SK-N-SH (cell line): Measurements from ENCODE around the gene GDF3. TPM values are rescaled to one million over a fixed set of nuclear protein-coding genes. Genes with fewer than 3 reads are reported as not detected.
"Not testable (repeated sequence)": the region's sequence is repeated elsewhere in the genome, so short reads cannot be mapped to it uniquely, and the experiment has no call there.

Source experiments
- CTCF ChIA-PET: fragments of 300-600, 350-600 bp; formaldehyde crosslinking; extraction: SDS; loops from one replicate; lab custom pipeline; 2021; lab: Yijun Ruan, JAX
- POLR2A ChIA-PET: fragments of 350-600 bp; sonication (Branson Sonifier 250); formaldehyde crosslinking; extraction: SDS; loops from one replicate; lab custom pipeline; 2020; ENCODE audit warnings: antibody characterized with exemption, inconsistent platforms; lab: Yijun Ruan, JAX
- DNase-seq: peaks from one replicate; pipeline ENCODE4 v3.0.0; 2012
- H2AFZ ChIP-seq: fragments of 200-600 bp; sonication (generic); 2 replicates; pipeline ENCODE4 v1.8.1; 2016; ENCODE audit warnings: antibody characterized with exemption, mild to moderate bottlenecking, low read depth
- H3F3A ChIP-seq: fragments of 200-600 bp; sonication (generic); replicated peaks from 2 replicates; pipeline ENCODE3; 2016; ENCODE audit warnings: antibody characterized with exemption, mild to moderate bottlenecking; ENCODE audit not compliant: insufficient read depth
- H3K27ac ChIP-seq, 2 experiments: fragments of 200-500 bp in 1 of 2; fragments of 200-600 bp in 1 of 2; sonication (Bioruptor generic) in 1 of 2; sonication (generic), shearing (Covaris generic) in 1 of 2; 2 replicates each; pipeline versions ENCODE4 v1.5.1 to v1.6.1; 2014 to 2016; ENCODE audit warnings: low read depth in 2 of 2, inconsistent platforms in 1 of 2, low read length in 1 of 2, mild to moderate bottlenecking in 1 of 2, mixed read lengths in 1 of 2
- H3K27me3 ChIP-seq: fragments of 200-600 bp; sonication (generic), shearing (Covaris generic); 2 replicates; pipeline ENCODE4 v1.6.1; 2016; ENCODE audit warnings: mixed run types; ENCODE audit not compliant: insufficient read depth
- H3K36me3 ChIP-seq, 2 experiments: fragments of 200-500 bp in 1 of 2; fragments of 200-600 bp in 1 of 2; sonication (Bioruptor generic) in 1 of 2; sonication (generic) in 1 of 2; replicated peaks in 1 of 2; 2 replicates each; pipeline versions ENCODE3 to v1.5.1; 2014 to 2016; ENCODE audit warnings: low read length in 1 of 2, mild to moderate bottlenecking in 1 of 2; ENCODE audit not compliant: insufficient read depth in 2 of 2, control insufficient read depth in 1 of 2
- H3K4me1 ChIP-seq, 2 experiments: fragments of 200-500 bp in 1 of 2; fragments of 200-600 bp in 1 of 2; sonication (Bioruptor generic) in 1 of 2; sonication (generic), shearing (Covaris generic) in 1 of 2; 2 replicates each; pipeline versions ENCODE4 v1.5.1 to v1.6.1; 2014 to 2016; ENCODE audit warnings: low read depth in 1 of 2, low read length in 1 of 2, mixed run types in 1 of 2; ENCODE audit not compliant: insufficient read depth in 2 of 2, control insufficient read depth in 1 of 2
- H3K4me2 ChIP-seq: fragments of 200-600 bp; sonication (generic), shearing (Covaris generic); 2 replicates; pipeline ENCODE4 v1.6.1; 2017; ENCODE audit warnings: mixed run types
- H3K4me3 ChIP-seq, 2 experiments: fragments of 200-500 bp in 1 of 2; fragments of 200-600 bp in 1 of 2; sonication (Bioruptor generic) in 1 of 2; sonication (generic), shearing (Covaris generic) in 1 of 2; 2 replicates each; pipeline versions ENCODE4 v1.5.1 to v1.8.1; 2014 to 2016; ENCODE audit warnings: low read depth in 2 of 2, inconsistent platforms in 1 of 2, low read length in 1 of 2, mild to moderate bottlenecking in 1 of 2, mixed read lengths in 1 of 2, moderate library complexity in 1 of 2
- H3K79me2 ChIP-seq: fragments of 200-600 bp; sonication (generic); 2 replicates; pipeline ENCODE4 v1.8.1; 2017; ENCODE audit warnings: mild to moderate bottlenecking; ENCODE audit not compliant: insufficient read depth
- H3K9ac ChIP-seq: fragments of 200-600 bp; sonication (generic); 2 replicates; pipeline ENCODE4 v1.6.1; 2017; ENCODE audit warnings: mixed run types
- H3K9me2 ChIP-seq: fragments of 200-600 bp; sonication (generic); 2 replicates; pipeline ENCODE4 v1.6.1; 2017; ENCODE audit warnings: mixed run types
- H3K9me3 ChIP-seq: fragments of 200-600 bp; sonication (generic); 2 replicates; pipeline ENCODE4 v1.6.1; 2017; ENCODE audit warnings: mixed run types, mild to moderate bottlenecking, moderate library complexity
- H4K20me1 ChIP-seq: fragments of 200-600 bp; sonication (generic); 2 replicates; pipeline ENCODE4 v1.6.1; 2017; ENCODE audit warnings: mild to moderate bottlenecking, mixed run types; ENCODE audit not compliant: insufficient read depth
- EZH2phosphoT487 ChIP-seq: fragments of 200-600 bp; sonication (generic); IDR thresholded peaks from 2 replicates; pipeline ENCODE4 v1.6.1; 2017; ENCODE audit warnings: low read depth, mixed run types, mild to moderate bottlenecking, antibody characterized with exemption, moderate library complexity, borderline replicate concordance
- FOSL2 ChIP-seq: IDR thresholded peaks from 2 replicates; pipeline ENCODE4 v1.4.0; 2012; ENCODE audit warnings: low read depth, mild to moderate bottlenecking, moderate library complexity, borderline replicate concordance
- FOXJ3 ChIP-seq: sonication (generic); formaldehyde crosslinking; IDR thresholded peaks from 2 replicates; pipeline ENCODE4 v1.5.1; 2020; ENCODE audit warnings: mild to moderate bottlenecking, missing genetic modification reagents
- GABPA ChIP-seq: IDR thresholded peaks from 2 replicates; pipeline ENCODE4 v1.4.0; 2012; ENCODE audit warnings: low read depth, mild to moderate bottlenecking
- GATA2 ChIP-seq: sonication (generic); formaldehyde crosslinking; IDR thresholded peaks from 2 replicates; pipeline ENCODE4 v1.5.0; 2020; ENCODE audit warnings: mild to moderate bottlenecking, missing genetic modification reagents
- JUND ChIP-seq: IDR thresholded peaks from 2 replicates; pipeline ENCODE4 v1.4.0; 2012
- MXI1 ChIP-seq: IDR thresholded peaks from 2 replicates; pipeline ENCODE4 v1.6.1; 2012; ENCODE audit warnings: mild to moderate bottlenecking, low read depth, low read length, improper control_type of control experiment
- NRF1 ChIP-seq: IDR thresholded peaks from 2 replicates; pipeline ENCODE4 v1.6.1; 2012; ENCODE audit warnings: low read depth, mild to moderate bottlenecking, low read length
- POLR2AphosphoS5 ChIP-seq: IDR thresholded peaks from 2 replicates; pipeline ENCODE4 v1.6.1; 2012; ENCODE audit warnings: low read depth, low read length
- RCOR1 ChIP-seq: fragments of 150-350 bp; IDR thresholded peaks from 2 replicates; pipeline ENCODE4 v1.6.1; 2017; ENCODE audit warnings: antibody characterized with exemption, low read length
- RXRA ChIP-seq: IDR thresholded peaks from 2 replicates; pipeline ENCODE4 v1.4.0; 2012; ENCODE audit warnings: low read depth, mild to moderate bottlenecking, borderline replicate concordance
- WGBS: methylation state at CpG from one replicate; pipeline ENCODE4 v1.1.6; 2017; ENCODE audit warnings: low lambda C conversion rate; 5-methylcytosine and 5-hydroxymethylcytosine counted together
- polyA plus RNA-seq, 3 experiments: library from polyadenylated mRNA; depleted of rRNA; stranded (reverse); fragments of >200 nt; gene quantifications; 2 replicates each; pipeline ENCODE4 v1.2.3, GENCODE V29; 2012
- TF ChIP-seq, protein P1 (sequence below): IDR thresholded peaks from 2 replicates; pipeline ENCODE4 v1.4.0; 2012; ENCODE audit warnings: low read depth
- TF ChIP-seq, protein P2 (sequence below): fragments of 150-350 bp; IDR thresholded peaks from 2 replicates; pipeline ENCODE4 v1.6.1; 2016; ENCODE audit warnings: mild to moderate bottlenecking, low read depth, low read length
- TF ChIP-seq, protein P3 (sequence below): fragments of 200-600 bp; sonication (generic); IDR thresholded peaks from 2 replicates; pipeline ENCODE4 v1.6.1; 2017; ENCODE audit warnings: antibody characterized with exemption, mild to moderate bottlenecking, moderate library complexity
- TF ChIP-seq, protein P4 (sequence below): IDR thresholded peaks from 2 replicates; pipeline ENCODE4 v1.4.0; 2012; ENCODE audit warnings: low read depth, borderline replicate concordance
- TF ChIP-seq, protein P5 (sequence below): IDR thresholded peaks from 2 replicates; pipeline ENCODE4 v1.4.0; 2012; ENCODE audit warnings: low read depth, borderline replicate concordance

GDF3 gene
- polyA plus RNA-seq, 1 of the 3 experiments (the other 2 are of a cell fraction) = not detected

DNA sequence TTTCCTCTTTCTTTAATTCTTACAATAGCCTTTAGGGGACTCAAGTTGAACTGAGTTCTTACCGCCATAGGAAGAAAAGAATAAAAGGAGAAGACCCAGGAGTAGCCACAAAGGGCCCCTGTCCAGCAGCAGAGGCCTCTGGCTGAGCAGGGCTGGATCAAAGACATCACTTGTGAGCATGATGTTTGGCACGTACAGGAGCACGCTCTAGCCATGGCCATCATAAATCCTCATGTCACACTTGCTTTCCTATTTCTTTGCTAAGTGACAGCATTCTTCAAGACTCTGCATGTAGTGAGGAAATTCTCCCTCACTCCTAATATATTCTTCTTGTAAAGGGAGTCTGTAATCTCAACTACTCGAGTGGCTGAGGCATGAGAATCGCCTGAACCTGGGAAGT, 35.9 kb upstream of the GDF3 start:
- H3K9ac ChIP-seq = no peak overlapping the region
- H3K9me3 ChIP-seq = no peaks in the 10 kb centered on the region
- H3K4me2 ChIP-seq = no peak overlapping the region
- H3K27me3 ChIP-seq = peaks cover 5% of the 10 kb centered on the region; the same call in 1 of the 2 replicates
- CTCF ChIA-PET = no interaction called here
- H3K36me3 ChIP-seq = no peaks in the 10 kb centered on the region
- H2AFZ ChIP-seq = no peak overlapping the region
- no peaks in the 10 kb centered on the region for H3K79me2 ChIP-seq
- H3K4me3 ChIP-seq = no peak overlapping the region
- H3F3A ChIP-seq = no peaks in the 10 kb centered on the region
- no peaks in the 10 kb centered on the region for H3K9me2 ChIP-seq
- DNase-seq = no peak
- WGBS = 5% methylated on average over 5 of the region's 5 CpGs
- H3K27ac ChIP-seq = no peak overlapping the region
- no peaks in the 10 kb centered on the region for H4K20me1 ChIP-seq
- POLR2A ChIA-PET = no interaction called here
- no peak for TF ChIP-seq FOSL2
- TF ChIP-seq, protein P1, sequence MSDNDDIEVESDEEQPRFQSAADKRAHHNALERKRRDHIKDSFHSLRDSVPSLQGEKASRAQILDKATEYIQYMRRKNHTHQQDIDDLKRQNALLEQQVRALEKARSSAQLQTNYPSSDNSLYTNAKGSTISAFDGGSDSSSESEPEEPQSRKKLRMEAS = no peak
- no peak for TF ChIP-seq EZH2phosphoT487
- H3K4me1 ChIP-seq = no peaks in the 10 kb centered on the region

DNA sequence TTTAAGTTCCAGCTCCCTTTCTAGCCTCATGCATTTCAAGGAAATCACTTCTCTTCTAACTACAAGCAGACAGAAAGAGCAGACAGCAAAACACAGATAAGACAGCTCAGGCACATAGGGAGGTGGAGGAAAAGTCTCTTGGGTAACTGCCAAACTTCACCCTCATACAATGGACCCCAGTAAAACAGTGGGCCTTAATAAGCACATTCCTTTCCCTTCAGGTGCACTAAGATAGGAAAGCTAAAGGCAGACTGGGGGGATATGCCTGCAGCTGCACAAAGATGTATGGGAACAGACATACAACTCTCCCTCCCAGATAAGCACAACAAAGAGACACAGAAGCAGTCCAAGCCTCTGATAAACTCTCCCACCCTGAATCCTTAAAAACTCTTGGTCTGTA, 35.4 kb upstream of the GDF3 start:
- H3K36me3 ChIP-seq, H3K27me3 ChIP-seq, H3K9me3 ChIP-seq, H3K9ac ChIP-seq, H3K79me2 ChIP-seq, H3F3A ChIP-seq, POLR2A ChIA-PET, CTCF ChIA-PET, H3K4me2 ChIP-seq, H3K4me1 ChIP-seq, DNase-seq, H4K20me1 ChIP-seq, H2AFZ ChIP-seq, H3K4me3 ChIP-seq, H3K9me2 ChIP-seq, H3K27ac ChIP-seq: not testable (repeated sequence)

DNA sequence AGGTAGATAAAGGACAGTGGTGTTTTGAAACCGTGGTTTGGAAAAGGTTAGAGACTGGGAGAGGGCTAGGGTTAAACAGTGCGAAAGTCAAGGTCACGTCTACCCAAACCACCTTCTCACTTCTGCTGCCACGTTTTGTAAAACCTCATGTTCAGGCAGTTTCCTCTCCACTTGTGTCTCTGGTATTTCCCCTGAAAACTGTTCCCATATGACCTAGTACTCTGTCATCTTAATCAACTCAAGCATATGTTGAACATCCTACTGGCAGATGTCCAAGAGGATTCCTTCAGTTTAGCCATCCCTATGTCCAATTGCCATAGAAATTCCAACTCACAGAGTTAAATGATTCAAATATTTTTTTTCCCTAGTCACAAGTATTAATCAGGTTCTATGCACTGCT, 34.2 kb upstream of the GDF3 start:
- Histone ChIP-seq H3K4me2 (no peak overlapping the region), H3K27me3 (no peaks in the 10 kb centered on the region; the same call in 1 of the 2 replicates), H3K9me2 (no peaks in the 10 kb centered on the region), H3F3A (no peaks in the 10 kb centered on the region), H3K9ac (no peak overlapping the region), H3K27ac (no peak overlapping the region), H3K4me1 (no peaks in the 10 kb centered on the region), H2AFZ (no peak overlapping the region), H3K36me3 (no peaks in the 10 kb centered on the region), H3K9me3 (no peaks in the 10 kb centered on the region), H4K20me1 (no peaks in the 10 kb centered on the region), H3K4me3 (no peak overlapping the region), H3K79me2 (no peaks in the 10 kb centered on the region)
- DNase-seq = no peak
- ChIA-PET CTCF (no interaction called here), POLR2A (no interaction called here)
- 5% methylated on average over 4 of the region's 4 CpGs for WGBS
- TF ChIP-seq FOXJ3 (CRISPR knock-in tag) (no peak), NRF1 (no peak), RCOR1 (no peak), EZH2phosphoT487 (no peak), GABPA (no peak), POLR2AphosphoS5 (no peak), MXI1 (no peak), JUND (no peak), RXRA (no peak), GATA2 (no peak)
- TF ChIP-seq, protein P2, sequence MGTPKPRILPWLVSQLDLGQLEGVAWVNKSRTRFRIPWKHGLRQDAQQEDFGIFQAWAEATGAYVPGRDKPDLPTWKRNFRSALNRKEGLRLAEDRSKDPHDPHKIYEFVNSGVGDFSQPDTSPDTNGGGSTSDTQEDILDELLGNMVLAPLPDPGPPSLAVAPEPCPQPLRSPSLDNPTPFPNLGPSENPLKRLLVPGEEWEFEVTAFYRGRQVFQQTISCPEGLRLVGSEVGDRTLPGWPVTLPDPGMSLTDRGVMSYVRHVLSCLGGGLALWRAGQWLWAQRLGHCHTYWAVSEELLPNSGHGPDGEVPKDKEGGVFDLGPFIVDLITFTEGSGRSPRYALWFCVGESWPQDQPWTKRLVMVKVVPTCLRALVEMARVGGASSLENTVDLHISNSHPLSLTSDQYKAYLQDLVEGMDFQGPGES = no peak
- TF ChIP-seq, protein P3, sequence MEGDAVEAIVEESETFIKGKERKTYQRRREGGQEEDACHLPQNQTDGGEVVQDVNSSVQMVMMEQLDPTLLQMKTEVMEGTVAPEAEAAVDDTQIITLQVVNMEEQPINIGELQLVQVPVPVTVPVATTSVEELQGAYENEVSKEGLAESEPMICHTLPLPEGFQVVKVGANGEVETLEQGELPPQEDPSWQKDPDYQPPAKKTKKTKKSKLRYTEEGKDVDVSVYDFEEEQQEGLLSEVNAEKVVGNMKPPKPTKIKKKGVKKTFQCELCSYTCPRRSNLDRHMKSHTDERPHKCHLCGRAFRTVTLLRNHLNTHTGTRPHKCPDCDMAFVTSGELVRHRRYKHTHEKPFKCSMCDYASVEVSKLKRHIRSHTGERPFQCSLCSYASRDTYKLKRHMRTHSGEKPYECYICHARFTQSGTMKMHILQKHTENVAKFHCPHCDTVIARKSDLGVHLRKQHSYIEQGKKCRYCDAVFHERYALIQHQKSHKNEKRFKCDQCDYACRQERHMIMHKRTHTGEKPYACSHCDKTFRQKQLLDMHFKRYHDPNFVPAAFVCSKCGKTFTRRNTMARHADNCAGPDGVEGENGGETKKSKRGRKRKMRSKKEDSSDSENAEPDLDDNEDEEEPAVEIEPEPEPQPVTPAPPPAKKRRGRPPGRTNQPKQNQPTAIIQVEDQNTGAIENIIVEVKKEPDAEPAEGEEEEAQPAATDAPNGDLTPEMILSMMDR = no peak
- TF ChIP-seq, protein P4, sequence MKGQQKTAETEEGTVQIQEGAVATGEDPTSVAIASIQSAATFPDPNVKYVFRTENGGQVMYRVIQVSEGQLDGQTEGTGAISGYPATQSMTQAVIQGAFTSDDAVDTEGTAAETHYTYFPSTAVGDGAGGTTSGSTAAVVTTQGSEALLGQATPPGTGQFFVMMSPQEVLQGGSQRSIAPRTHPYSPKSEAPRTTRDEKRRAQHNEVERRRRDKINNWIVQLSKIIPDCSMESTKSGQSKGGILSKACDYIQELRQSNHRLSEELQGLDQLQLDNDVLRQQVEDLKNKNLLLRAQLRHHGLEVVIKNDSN = no peak
- TF ChIP-seq, protein P5, sequence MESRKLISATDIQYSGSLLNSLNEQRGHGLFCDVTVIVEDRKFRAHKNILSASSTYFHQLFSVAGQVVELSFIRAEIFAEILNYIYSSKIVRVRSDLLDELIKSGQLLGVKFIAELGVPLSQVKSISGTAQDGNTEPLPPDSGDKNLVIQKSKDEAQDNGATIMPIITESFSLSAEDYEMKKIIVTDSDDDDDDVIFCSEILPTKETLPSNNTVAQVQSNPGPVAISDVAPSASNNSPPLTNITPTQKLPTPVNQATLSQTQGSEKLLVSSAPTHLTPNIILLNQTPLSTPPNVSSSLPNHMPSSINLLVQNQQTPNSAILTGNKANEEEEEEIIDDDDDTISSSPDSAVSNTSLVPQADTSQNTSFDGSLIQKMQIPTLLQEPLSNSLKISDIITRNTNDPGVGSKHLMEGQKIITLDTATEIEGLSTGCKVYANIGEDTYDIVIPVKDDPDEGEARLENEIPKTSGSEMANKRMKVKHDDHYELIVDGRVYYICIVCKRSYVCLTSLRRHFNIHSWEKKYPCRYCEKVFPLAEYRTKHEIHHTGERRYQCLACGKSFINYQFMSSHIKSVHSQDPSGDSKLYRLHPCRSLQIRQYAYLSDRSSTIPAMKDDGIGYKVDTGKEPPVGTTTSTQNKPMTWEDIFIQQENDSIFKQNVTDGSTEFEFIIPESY = no peak
